MM.1S (cell line): ENCODE results near the gene EDNRA.

Experiments
- DNase-seq: peaks from one replicate; pipeline ENCODE4 v3.0.0-alpha.2; 2015
- H2AFZ ChIP-seq: fragments of 300-600 bp; sonication (generic); 2 replicates; pipeline ENCODE4 v1.6.0; 2016; ENCODE audit warnings: antibody characterized with exemption, low read length
- H3F3A ChIP-seq: fragments of 300-600 bp; sonication (generic); 2 replicates; pipeline ENCODE4 v1.6.1; 2016; ENCODE audit warnings: mild to moderate bottlenecking, antibody characterized with exemption, low read length, moderate library complexity, mixed read lengths; ENCODE audit not compliant: insufficient read depth
- H3K27ac ChIP-seq: fragments of 300-600 bp; sonication (generic); 2 replicates; pipeline ENCODE4 v1.5.1; 2016; ENCODE audit warnings: mild to moderate bottlenecking, low read length
- H3K27me3 ChIP-seq: fragments of 300-600 bp; sonication (generic); replicated peaks from 2 replicates; pipeline ENCODE4 v1.6.0; 2016; ENCODE audit warnings: low read length; ENCODE audit not compliant: insufficient read depth
- H3K36me3 ChIP-seq: fragments of 300-600 bp; sonication (generic); replicated peaks from 2 replicates; pipeline ENCODE4 v1.6.1; 2016; ENCODE audit warnings: mild to moderate bottlenecking, low read length, mixed read lengths; ENCODE audit not compliant: insufficient read depth
- H3K4me1 ChIP-seq: fragments of 300-600 bp; sonication (generic); 2 replicates; pipeline ENCODE4 v1.6.1; 2016; ENCODE audit warnings: low read length, mixed read lengths
- H3K4me2 ChIP-seq: fragments of 300-600 bp; sonication (generic); 2 replicates; pipeline ENCODE4 v1.6.0; 2016; ENCODE audit warnings: low read depth, low read length
- H3K4me3 ChIP-seq: fragments of 300-600 bp; sonication (generic); 2 replicates; pipeline ENCODE4 v1.5.1; 2016; ENCODE audit warnings: low read length, mixed read lengths
- H3K79me2 ChIP-seq: fragments of 300-600 bp; sonication (generic); 2 replicates; pipeline ENCODE4 v1.6.1; 2016; ENCODE audit warnings: mixed run types, low read length, mixed read lengths
- H3K9ac ChIP-seq: fragments of 300-600 bp; sonication (generic); 2 replicates; pipeline ENCODE4 v1.6.1; 2016; ENCODE audit warnings: low read length, mixed read lengths
- H3K9me2 ChIP-seq: fragments of 300-600 bp; sonication (generic); replicated peaks from 2 replicates; pipeline ENCODE4 v1.6.1; 2016; ENCODE audit warnings: mild to moderate bottlenecking, low read length, mixed read lengths; ENCODE audit not compliant: insufficient read depth
- H3K9me3 ChIP-seq: fragments of 300-600 bp; sonication (generic); replicated peaks from 2 replicates; pipeline ENCODE4 v1.6.1; 2016; ENCODE audit warnings: mild to moderate bottlenecking, low read length, mixed read lengths; ENCODE audit not compliant: insufficient read depth
- H4K20me1 ChIP-seq: fragments of 300-600 bp; sonication (generic); 2 replicates; pipeline ENCODE4 v1.6.1; 2016; ENCODE audit warnings: mild to moderate bottlenecking, low read length, moderate library complexity, mixed read lengths; ENCODE audit not compliant: insufficient read depth
- EZH2 ChIP-seq: fragments of 300-600 bp; sonication (generic); optimal IDR thresholded peaks from 2 replicates; pipeline ENCODE3; 2017; ENCODE audit warnings: low read depth, mild to moderate bottlenecking, antibody characterized with exemption, low read length, mixed read lengths
- EZH2phosphoT487 ChIP-seq: fragments of 300-600 bp; sonication (generic); IDR thresholded peaks from 2 replicates; pipeline ENCODE4 v1.6.1; 2018; ENCODE audit warnings: antibody characterized with exemption, low read length
- TF ChIP-seq, protein P1 (sequence below): fragments of 300-600 bp; sonication (generic); IDR thresholded peaks from 2 replicates; pipeline ENCODE4 v1.5.1; 2016; ENCODE audit warnings: antibody characterized with exemption, low read length, mixed read lengths

The EDNRA gene

DNA sequence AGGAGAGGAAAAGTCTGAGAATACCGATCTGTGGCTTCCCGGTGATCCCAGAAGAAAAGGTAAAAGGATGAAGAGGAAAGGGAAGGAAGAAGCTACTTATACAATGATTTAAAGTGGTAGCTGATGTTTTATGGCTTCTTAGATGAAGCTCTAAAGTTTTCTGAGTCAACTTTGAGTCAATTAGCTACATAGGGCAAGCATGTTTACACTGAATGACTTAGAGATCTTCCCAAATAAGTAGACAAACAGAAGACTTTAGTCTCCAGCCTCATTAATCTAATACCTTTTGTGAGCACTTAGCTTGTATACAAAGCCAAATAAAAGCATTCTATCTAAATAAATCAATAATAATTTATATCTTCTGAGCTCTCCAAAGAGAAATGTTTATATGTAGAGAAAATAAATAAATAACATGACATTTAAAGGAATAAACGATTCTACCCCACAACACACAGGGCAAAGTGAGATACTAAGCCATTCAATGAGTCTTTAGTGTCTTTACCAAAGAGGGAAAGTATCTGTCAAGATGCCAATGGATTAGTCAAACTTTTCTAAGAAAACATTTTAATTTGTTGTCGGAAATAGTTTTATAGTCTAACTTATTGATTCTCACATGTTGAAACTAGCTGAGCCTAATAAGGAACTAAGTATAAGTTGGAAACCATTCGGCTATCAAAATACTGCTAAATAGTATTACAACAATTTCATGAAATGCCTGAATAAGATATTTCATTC, 90.3 kb downstream of the EDNRA start:
- Histone ChIP-seq H2AFZ (no peak overlapping the region), H3F3A (no peaks in the 10 kb centered on the region), H3K9me2 (no peaks in the 10 kb centered on the region), H3K9me3 (no peaks in the 10 kb centered on the region), H3K27me3 (no peaks in the 10 kb centered on the region), H3K9ac (no peak overlapping the region), H4K20me1 (no peaks in the 10 kb centered on the region), H3K36me3 (no peaks in the 10 kb centered on the region), H3K27ac (no peak overlapping the region), H3K4me2 (no peak overlapping the region), H3K4me3 (no peak overlapping the region), H3K4me1 (no peaks in the 10 kb centered on the region), H3K79me2 (no peaks in the 10 kb centered on the region)
- no peak for DNase-seq
- TF ChIP-seq EZH2phosphoT487 (no peak), EZH2 (no peak)

GRCh38 chr4:147576084-147576483, 95.2 kb downstream of the EDNRA start:
- H3K27ac ChIP-seq: no peak overlapping the region

DNA sequence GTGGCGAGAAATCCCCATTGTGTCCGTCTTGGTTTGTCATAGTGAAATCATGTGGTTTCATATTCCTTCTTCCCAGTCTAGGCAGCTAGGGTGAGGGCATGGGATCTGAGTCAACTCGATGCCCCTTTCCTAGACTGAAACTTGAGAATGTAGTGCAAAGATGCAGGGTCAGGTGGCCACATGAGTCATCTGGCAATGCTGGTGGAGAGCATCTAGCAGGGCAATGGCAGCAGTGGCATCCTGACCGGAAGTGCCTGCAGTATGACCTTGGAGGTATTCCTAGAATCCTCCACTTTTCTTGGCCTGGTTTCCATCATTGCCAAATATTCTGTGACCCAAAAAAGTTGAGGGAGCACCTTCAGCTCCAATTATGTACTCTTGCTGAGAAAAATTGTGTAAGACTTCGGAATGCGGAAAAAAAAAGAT, 97.2 kb downstream of the EDNRA start:
- H3K27ac ChIP-seq: no peak overlapping the region
- H3K79me2 ChIP-seq: no peaks in the 10 kb centered on the region
- no peak overlapping the region for H3K4me3 ChIP-seq
- no peaks in the 10 kb centered on the region for H4K20me1 ChIP-seq
- H3K9me3 ChIP-seq: no peaks in the 10 kb centered on the region
- no peak overlapping the region for H3K9ac ChIP-seq
- TF ChIP-seq EZH2 (no peak), EZH2phosphoT487 (no peak)
- TF ChIP-seq, protein P1, sequence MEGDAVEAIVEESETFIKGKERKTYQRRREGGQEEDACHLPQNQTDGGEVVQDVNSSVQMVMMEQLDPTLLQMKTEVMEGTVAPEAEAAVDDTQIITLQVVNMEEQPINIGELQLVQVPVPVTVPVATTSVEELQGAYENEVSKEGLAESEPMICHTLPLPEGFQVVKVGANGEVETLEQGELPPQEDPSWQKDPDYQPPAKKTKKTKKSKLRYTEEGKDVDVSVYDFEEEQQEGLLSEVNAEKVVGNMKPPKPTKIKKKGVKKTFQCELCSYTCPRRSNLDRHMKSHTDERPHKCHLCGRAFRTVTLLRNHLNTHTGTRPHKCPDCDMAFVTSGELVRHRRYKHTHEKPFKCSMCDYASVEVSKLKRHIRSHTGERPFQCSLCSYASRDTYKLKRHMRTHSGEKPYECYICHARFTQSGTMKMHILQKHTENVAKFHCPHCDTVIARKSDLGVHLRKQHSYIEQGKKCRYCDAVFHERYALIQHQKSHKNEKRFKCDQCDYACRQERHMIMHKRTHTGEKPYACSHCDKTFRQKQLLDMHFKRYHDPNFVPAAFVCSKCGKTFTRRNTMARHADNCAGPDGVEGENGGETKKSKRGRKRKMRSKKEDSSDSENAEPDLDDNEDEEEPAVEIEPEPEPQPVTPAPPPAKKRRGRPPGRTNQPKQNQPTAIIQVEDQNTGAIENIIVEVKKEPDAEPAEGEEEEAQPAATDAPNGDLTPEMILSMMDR: no peak
- H3K9me2 ChIP-seq: no peaks in the 10 kb centered on the region
- H3K36me3 ChIP-seq: no peaks in the 10 kb centered on the region
- no peak overlapping the region for H3K4me2 ChIP-seq
- no peak for DNase-seq
- no peaks in the 10 kb centered on the region for H3K4me1 ChIP-seq
- H3K27me3 ChIP-seq: no peaks in the 10 kb centered on the region
- H3F3A ChIP-seq: no peaks in the 10 kb centered on the region
- H2AFZ ChIP-seq: no peak overlapping the region

More at GRCh38 chr4:147576084-147576483, 95.2 kb downstream of the EDNRA start:
- H3K9ac ChIP-seq: no peak overlapping the region
- H3K9me2 ChIP-seq: no peaks in the 10 kb centered on the region
- no peak overlapping the region for H2AFZ ChIP-seq
- TF ChIP-seq, protein P1: no peak
- no peaks in the 10 kb centered on the region for H3K9me3 ChIP-seq
- DNase-seq: no peak
- no peaks in the 10 kb centered on the region for H3F3A ChIP-seq
- no peaks in the 10 kb centered on the region for H3K36me3 ChIP-seq
- H3K4me2 ChIP-seq: no peak overlapping the region
- no peaks in the 10 kb centered on the region for H3K27me3 ChIP-seq
- no peaks in the 10 kb centered on the region for H3K4me1 ChIP-seq
- H3K4me3 ChIP-seq: no peak overlapping the region
- no peaks in the 10 kb centered on the region for H3K79me2 ChIP-seq
- no peaks in the 10 kb centered on the region for H4K20me1 ChIP-seq

DNA sequence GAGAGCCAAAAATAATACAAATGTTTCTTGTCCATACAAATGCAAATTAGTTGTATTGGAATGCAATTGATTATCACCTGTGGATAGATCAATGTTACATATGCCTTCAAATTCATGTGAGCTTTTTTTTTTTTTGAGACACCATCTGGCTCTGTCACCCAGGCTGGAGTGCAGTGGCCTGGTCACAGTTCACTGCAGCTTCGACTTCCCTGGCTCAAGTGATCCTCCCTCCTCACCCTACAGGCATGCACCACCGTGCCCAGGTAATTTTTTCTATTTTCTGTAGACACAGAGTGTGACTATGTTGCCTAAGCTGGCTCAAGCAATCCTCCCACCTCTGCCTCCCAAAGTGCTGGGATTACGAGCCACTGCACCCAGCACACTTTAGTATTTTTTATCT, 97.7 kb downstream of the EDNRA start:
- no peaks in the 10 kb centered on the region for H3K27me3 ChIP-seq
- H3K79me2 ChIP-seq: no peaks in the 10 kb centered on the region
- no peaks in the 10 kb centered on the region for H3K36me3 ChIP-seq
- H3K4me1 ChIP-seq: no peaks in the 10 kb centered on the region
- H3K27ac ChIP-seq: no peak overlapping the region
- no peak overlapping the region for H3K4me3 ChIP-seq
- H3K9ac ChIP-seq: no peak overlapping the region
- no peaks in the 10 kb centered on the region for H3K9me2 ChIP-seq
- no peak overlapping the region for H3K4me2 ChIP-seq
- no peaks in the 10 kb centered on the region for H4K20me1 ChIP-seq
- DNase-seq: no peak
- no peaks in the 10 kb centered on the region for H3F3A ChIP-seq
- no peaks in the 10 kb centered on the region for H3K9me3 ChIP-seq
- no peak overlapping the region for H2AFZ ChIP-seq
- TF ChIP-seq EZH2: no peak
- no peak for TF ChIP-seq EZH2phosphoT487
